NCI-H345 treated with DMSO at 0.1 percent for 48 hours (cell line): ENCODE measurements around the gene PSMD14.

Experiments used
- DNase-seq: peaks from one replicate; lab custom pipeline; 2025; ENCODE audit not compliant: unreplicated experiment; lab: John Stamatoyannopoulos, UW

The PSMD14 gene

DNA sequence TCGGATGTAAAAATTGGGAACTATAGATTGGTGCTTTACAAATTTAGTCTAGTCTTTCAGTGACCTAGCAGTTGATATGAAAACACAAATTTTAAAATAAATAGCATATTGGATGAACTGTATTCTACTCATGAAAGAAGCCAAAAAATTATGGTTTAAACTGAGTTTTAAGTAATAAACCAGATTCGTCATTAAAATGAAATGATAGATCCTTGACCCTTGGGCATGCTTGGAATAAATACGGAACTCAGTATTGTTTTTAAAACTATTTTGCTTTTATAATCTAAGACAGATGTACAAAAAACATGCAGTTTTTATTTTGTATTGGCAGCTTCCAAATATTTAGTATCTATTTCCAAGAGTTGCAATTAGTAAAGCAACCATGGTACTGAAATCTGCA lies 73.3 kb downstream of the PSMD14 start:
- no peak for DNase-seq

DNA sequence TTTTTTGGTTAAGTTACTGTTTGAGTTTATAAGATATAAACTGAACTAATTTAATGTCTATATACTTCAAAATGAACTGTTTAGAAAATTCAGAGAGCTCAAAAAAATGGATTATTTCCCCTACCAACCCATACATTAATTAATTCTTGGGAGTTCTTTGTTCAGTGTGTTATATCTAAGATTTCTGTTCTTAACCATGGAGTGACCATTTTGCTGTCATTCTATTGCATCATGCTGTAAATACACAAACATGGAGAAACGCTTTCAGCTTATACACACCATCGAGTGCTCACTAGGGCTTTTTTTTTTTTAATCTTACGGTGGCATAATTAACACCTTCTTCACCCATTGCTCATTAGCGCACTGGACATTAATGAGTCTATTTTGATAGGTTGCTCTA lies 74.5 kb downstream of the PSMD14 start:
- DNase-seq = no peak

DNA sequence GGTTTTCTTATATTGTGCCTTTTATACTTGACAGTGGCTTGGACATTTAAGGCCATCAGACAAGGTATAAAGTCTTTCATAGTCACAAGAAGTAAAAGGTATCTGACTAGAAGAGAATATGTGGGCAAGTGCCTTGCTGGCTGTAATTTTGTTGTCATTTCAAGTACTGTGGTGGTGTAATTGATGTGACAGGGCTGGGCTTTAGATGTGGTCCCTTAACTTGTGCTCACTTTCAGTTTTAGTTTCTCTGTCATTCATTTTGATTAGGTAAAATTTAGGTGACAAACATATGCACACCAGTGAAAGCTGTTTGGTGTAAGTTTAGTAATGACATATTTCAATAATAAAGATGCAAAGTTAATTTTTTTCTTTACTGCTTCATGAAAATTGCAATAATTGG lies 76.6 kb downstream of the PSMD14 start:
- DNase-seq = no peak

DNA sequence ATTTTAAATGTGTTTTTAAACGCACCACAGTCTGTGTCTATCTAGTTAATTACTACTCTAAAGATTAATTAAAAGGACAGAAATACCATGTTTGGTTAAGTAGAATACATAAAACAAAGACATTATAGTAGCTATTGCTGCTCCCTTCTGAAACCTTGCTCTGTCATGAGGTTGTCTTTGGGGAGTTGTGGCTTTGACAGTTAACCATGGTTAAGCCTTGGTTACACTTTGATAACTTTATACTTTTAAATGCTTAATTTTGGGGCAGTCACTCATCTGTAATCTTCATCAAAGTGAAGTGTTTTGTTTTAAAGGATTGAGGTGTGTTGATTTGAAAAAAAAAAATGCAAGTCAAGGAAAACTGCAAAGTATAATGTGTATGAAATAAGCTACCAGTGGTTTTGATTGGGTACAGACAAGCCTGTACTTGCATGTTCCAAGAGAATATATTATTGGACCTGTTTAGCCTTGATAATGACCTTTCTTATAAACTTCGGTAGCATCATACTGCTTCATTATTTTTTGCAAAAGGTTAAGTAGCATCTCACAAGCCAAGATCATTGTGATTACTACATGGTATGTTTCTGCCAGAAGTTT lies 78.1 kb downstream of the PSMD14 start:
- no peak for DNase-seq

DNA sequence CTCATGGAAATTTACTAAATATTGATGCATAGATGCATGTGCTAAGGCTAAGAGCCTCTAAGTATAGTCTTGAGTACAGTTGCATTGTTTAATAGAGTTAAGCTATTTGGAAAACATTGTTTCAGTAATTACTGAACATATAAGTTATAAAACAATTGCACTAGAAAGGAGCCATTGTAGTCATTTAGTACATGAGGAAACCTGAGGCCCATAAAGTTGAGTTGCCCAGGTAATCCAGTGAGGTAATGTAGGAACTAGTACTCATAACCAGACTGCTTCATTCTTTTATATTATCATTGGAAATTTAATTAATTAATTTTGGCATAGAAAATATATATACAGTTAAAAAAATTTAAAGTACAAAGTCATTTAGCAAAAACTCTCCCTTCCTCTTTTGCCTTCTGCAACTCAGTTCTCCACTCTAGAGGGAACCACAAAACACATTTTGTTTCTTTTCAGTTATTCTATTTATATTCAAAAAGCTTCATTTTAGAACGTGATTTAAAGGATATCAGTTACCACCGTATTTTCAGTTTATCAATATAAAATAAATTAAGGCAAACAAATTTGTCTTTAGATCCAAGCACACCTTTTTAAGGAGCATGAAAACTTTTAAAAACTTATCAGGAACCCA lies 80.0 kb downstream of the PSMD14 start:
- no peak for DNase-seq

DNA sequence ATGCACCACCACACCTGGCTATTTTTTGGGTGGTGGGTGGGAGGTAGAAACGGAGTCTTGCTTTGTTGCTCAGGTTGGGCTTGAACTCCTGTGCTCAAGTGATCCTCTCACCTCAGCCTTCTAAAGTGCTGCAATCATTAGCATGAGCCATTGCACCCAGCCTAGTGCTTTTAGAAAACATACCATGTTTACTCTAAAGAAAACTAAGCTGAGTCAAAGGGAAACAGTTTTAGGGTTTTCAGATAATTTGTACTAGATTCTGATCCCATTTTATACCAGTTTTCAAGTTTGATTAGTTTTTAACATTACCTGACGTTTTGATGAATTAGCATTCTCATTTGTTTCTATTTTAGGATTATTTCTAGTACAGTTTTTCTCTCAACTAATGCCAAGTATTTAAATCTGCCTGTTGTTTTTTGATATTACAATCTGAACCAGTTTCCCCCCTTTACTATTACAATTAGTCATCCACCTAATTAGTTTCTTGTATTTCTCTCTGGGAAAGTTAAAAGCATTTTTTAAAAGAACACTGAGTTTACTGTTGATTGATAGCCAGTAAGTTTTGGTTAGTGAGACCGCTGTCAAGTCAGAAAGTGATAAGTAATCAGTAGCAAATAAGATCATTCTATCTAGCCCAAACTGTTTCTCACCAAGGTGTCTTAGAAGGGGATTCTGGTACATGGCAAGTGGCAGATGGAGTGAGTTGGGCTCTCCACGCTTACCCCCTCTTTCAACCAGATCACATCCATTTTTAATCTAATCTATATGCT lies 83.7 kb downstream of the PSMD14 start:
- DNase-seq = no peak

GRCh38 chr2:161400076-161400475 lies 91.9 kb downstream of the PSMD14 start:
- no peak for DNase-seq

DNA sequence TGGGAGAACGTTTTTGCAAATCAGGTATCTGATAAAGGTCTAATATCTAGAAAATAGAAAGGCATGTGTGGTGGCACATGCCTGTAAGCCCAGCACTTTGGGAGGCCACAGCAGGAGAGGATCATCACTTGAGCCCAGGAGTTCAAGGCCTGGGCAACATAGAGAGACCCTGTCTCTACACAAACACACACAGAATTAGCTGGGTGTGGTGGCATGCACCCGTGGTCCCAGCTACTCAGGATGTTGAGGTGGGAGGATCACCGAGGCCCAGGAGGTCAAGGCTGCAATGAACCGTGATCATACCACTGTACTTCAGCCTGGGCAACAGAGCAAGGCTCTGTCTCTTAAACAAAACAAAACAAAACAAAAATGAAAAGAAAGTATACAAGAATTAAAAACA lies 94.1 kb downstream of the PSMD14 start:
- no peak for DNase-seq

GRCh38 chr2:161406316-161406715 lies 98.1 kb downstream of the PSMD14 start:
- no peak for DNase-seq

DNA sequence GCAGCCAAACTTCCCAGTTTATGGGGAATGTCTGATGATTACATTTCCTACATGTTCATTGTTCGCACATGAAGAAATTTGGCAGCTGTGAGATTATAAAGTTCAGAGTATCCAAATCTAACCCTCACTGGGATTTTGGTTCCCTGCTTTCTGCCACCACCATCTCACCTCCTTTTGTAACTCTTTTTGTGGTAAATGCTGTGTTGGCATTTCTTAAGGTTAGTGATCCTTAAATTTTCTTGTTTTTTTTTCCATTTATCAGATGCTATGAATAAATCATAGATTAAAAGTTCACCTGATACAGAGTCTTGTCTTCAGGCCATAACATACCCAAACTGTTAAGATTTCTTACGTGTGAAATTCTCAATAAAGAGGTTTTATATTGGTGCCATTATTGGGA lies 99.4 kb downstream of the PSMD14 start:
- DNase-seq = no peak

GRCh38 chr2:161409308-161409907 lies 101.2 kb downstream of the PSMD14 start:
- DNase-seq = no peak

GRCh38 chr2:161412346-161412745 lies 104.1 kb downstream of the PSMD14 start:
- no peak for DNase-seq

DNA sequence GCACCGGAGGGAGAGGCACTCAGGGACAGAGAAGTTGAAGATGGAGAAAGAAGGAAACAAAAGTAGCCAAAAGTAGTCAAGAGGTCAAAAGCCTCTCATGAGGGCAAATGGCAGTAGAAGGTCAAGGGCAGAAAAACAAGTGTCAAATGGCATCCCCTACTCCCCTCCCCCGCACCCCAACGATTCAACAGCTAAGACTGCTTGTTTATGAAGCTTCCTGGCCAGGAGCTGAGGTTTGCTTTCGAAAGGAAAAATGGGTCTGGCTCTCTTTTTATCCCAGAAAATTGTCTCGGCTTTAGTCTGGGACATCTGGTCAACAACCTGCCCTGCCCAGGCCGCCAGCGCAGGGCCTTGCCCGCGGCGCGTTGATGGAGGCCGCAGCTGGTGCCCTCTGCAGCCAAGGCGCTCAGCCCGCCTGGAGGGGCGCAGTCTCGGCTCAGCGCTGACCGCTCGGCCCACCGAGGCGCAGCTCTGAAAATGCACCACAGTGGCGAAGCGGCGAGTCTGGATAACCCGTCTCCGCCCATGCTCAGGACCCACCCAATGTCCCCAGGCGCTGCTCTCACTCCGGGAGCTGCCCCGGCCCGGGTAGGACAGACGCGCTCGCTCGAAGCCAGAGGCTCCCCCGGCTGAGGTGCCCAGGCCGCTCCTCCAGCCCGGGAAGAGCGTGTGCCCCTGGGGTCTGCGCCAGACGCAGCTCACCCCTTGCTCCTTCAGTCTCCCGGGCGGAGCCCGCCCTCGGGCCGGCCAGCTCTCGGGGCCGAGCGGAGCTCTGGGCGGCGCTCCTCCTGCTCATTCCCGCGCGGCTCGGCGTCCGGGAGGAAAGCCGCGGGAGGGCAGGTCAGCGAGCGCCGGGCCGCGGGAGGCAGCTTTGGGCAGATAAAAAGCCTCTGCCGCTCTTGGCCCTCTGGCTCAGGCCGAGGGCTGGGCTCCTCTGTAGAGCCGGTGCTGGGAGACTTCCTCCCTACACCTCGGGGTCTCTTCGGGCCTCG lies 106.1 kb downstream of the PSMD14 start:
- peak; percentile 25 for DNase-seq

GRCh38 chr2:161415034-161415986 lies 107.1 kb downstream of the PSMD14 start:
- DNase-seq = peak; percentile 13

GRCh38 chr2:161415987-161416707 lies 107.9 kb downstream of the PSMD14 start, which contains the start of gene TBR1:
Gene TBR1 (plus strand): TSS chr2:161416297. CDS start chr2:161416411, 114 bp downstream.
- no peak for DNase-seq

- DNase-seq = no peak
These were observed 108.6 kb downstream of the PSMD14 start for GRCh38 chr2:161416708-161417437.

- DNase-seq = no peak
These were observed 109.4 kb downstream of the PSMD14 start for GRCh38 chr2:161417438-161418274.
